ENCODE data around the gene AAGAB.

DNA sequence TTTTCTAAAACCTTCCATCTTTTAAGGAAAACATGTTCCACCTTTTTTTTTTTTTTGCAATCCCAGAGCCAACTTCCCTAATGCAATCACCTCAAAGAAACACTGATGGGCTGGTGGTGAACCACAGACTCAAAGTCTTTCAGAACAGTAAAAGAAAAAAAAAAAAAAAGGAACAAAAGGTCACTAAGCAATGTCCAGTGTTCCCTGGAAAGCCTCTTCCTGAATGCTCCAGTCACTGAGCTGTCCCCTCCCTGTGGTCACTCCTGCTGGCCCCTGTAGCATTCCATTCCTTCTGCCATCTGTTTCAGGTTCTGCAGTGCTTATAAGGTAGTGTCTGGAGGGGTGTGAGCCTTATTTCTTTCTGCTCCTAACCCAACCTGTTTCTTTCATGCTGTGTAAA lies 53.3 kb downstream of the AAGAB start:
- TF ChIP-seq, protein P1, sequence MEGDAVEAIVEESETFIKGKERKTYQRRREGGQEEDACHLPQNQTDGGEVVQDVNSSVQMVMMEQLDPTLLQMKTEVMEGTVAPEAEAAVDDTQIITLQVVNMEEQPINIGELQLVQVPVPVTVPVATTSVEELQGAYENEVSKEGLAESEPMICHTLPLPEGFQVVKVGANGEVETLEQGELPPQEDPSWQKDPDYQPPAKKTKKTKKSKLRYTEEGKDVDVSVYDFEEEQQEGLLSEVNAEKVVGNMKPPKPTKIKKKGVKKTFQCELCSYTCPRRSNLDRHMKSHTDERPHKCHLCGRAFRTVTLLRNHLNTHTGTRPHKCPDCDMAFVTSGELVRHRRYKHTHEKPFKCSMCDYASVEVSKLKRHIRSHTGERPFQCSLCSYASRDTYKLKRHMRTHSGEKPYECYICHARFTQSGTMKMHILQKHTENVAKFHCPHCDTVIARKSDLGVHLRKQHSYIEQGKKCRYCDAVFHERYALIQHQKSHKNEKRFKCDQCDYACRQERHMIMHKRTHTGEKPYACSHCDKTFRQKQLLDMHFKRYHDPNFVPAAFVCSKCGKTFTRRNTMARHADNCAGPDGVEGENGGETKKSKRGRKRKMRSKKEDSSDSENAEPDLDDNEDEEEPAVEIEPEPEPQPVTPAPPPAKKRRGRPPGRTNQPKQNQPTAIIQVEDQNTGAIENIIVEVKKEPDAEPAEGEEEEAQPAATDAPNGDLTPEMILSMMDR (IDR thresholded peaks at IDR 0.05; ENCODE audit: insufficient read depth, low read length), result no peak
- no peak for TF ChIP-seq GABPA (IDR thresholded peaks at IDR 0.05; ENCODE audit: low read depth)

Measured in HL-60 (cell line).